Peyer's patch (tissue), 4 donors: ENCODE measurements around the gene PSMC3. TPM values are rescaled to one million over a fixed set of nuclear protein-coding genes. Genes with fewer than 3 reads are reported as not detected.
A peak's percentile ranks its signal among the peaks of the same experiment; 100 is the strongest.

ENCODE experiments used
- DNase-seq, 3 donors: peaks; one replicate each; pipeline ENCODE4 v3.0.0-alpha.2; 2017 to 2019
- H3K27ac ChIP-seq, 4 donors: fragments of 200-600 bp; sonication (generic); one replicate each; pipeline ENCODE4 v1.5.1; 2016 to 2019
- H3K27me3 ChIP-seq, 2 donors: fragments of 200-600 bp; sonication (generic); one replicate each; pipeline ENCODE4 v1.5.1; 2019
- H3K36me3 ChIP-seq, 3 donors: fragments of 200-600 bp; sonication (generic); one replicate each; pipeline ENCODE4 v1.5.1; 2016 to 2019
- H3K4me1 ChIP-seq, 4 donors: fragments of 200-600 bp; sonication (generic); one replicate each; pipeline ENCODE4 v1.5.1; 2016 to 2019
- H3K4me3 ChIP-seq, 4 donors: fragments of 200-600 bp; sonication (generic); 1 replicate in 3 of 4; 2 replicates in 1 of 4; pipeline ENCODE4 v1.5.1; 2016 to 2019; ENCODE audit warnings: mild to moderate bottlenecking in 1 of 4
- H3K9me3 ChIP-seq, 4 donors: fragments of 200-600 bp; sonication (generic); one replicate each; pipeline ENCODE4 v1.5.1; 2016 to 2019; ENCODE audit warnings: mild to moderate bottlenecking in 1 of 4
- POLR2A ChIP-seq, 2 donors: fragments of 450-650 bp; IDR thresholded peaks; one replicate each; pipeline ENCODE4 v1.5.1; 2017; ENCODE audit warnings: antibody characterized with exemption in 2 of 2, mild to moderate bottlenecking in 2 of 2, moderate library complexity in 2 of 2
- total RNA-seq, 4 donors: library from RNA; depleted of rRNA; stranded (reverse); fragments of >200 nt; gene quantifications; one replicate each; pipeline ENCODE4 v1.1.0, GENCODE V29; 2016
- TF ChIP-seq, protein P1 (sequence below), 6 experiments: fragments of 450-650 bp in 4 of 6; fragments of 200-600 bp in 2 of 6; sonication (generic) in 1 of 6; IDR thresholded peaks; one replicate each; pipeline ENCODE4 v1.5.1; 2017 to 2019; ENCODE audit warnings: antibody characterized with exemption in 6 of 6, mild to moderate bottlenecking in 3 of 6, moderate library complexity in 1 of 6

Gene PSMC3
- total RNA-seq, 4 donors from 2014 or later = 47.6 to 121 (median 70.9) TPM

DNA sequence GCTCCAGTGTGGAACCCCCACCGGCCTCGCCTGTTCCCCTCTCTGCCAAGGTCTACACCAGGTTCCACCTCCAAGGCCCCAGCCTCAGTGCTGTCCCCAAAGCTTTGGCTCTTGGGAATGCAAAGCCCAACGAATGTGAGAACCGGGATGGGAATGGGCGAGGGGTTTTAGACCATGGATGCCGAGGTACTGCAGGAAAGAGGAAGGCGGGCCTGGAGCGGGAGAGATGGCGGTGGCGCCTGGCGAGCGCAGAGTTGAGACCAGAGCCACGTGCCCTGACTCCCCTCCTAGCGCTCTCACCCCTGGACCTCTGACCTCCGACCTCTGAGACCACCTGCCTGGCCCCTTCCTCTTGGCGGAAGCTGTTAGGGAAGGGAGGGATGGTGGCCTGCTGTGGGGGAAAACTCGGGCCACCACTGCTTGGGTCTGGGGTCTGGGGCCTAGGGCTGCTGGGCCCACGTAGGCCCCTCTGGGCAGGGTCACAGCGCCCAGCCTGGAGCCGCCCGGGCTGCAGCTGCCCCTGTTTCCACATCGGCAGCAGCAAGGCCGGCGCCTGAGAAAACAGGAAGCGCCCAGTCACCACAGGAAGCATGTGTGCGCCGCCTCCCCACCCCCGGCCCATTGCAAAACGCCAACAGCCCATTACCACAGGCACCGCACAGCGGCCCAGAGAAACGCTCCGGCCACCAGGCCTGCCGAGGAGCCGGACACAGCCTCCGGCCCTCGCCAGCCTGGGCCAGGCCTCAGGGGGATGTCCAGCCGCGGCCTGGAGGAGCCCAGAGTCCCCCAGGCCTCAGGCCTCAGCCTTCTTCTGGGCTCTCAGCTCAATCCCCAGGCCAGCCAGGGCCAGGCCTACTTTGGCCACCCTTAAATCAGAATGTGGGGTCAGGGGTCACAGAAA, 31.7 kb downstream of the PSMC3 start:
- TF ChIP-seq, protein P1, sequence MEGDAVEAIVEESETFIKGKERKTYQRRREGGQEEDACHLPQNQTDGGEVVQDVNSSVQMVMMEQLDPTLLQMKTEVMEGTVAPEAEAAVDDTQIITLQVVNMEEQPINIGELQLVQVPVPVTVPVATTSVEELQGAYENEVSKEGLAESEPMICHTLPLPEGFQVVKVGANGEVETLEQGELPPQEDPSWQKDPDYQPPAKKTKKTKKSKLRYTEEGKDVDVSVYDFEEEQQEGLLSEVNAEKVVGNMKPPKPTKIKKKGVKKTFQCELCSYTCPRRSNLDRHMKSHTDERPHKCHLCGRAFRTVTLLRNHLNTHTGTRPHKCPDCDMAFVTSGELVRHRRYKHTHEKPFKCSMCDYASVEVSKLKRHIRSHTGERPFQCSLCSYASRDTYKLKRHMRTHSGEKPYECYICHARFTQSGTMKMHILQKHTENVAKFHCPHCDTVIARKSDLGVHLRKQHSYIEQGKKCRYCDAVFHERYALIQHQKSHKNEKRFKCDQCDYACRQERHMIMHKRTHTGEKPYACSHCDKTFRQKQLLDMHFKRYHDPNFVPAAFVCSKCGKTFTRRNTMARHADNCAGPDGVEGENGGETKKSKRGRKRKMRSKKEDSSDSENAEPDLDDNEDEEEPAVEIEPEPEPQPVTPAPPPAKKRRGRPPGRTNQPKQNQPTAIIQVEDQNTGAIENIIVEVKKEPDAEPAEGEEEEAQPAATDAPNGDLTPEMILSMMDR (IDR thresholded peaks at IDR 0.05) = no peak
- TF ChIP-seq POLR2A (IDR thresholded peaks at IDR 0.05) = no peak
- Histone ChIP-seq H3K36me3 (no peaks in the 10 kb centered on the region), H3K27me3 (no peaks in the 10 kb centered on the region), H3K9me3 (no peaks in the 10 kb centered on the region), H3K4me3 (peak overlapping the region in 3 of 4 donors; percentile 13 to 32 (median 28)), H3K4me1 (peaks cover 0 to 25% (median 24%) of the 10 kb centered on the region in 4 donors), H3K27ac (peak overlapping the region; percentile 87 to 95 (median 89))
- DNase-seq = peak; percentile 47 to 87 (median 81)

- TF ChIP-seq, protein P1 (IDR thresholded peaks at IDR 0.05) = no peak
- TF ChIP-seq POLR2A (IDR thresholded peaks at IDR 0.05) = no peak
- Histone ChIP-seq H3K36me3 (no peaks in the 10 kb centered on the region), H3K4me1 (peaks cover 0 to 25% (median 24%) of the 10 kb centered on the region in 4 donors), H3K9me3 (no peaks in the 10 kb centered on the region), H3K27ac (peak overlapping the region; percentile 87 to 95 (median 89)), H3K27me3 (no peaks in the 10 kb centered on the region), H3K4me3 (peak overlapping the region in 1 of 4 donors; percentile 32)
- DNase-seq = peak in 1 of 3 donors; percentile 45
Observed at GRCh38 chr11:47394050-47394321, 32.3 kb downstream of the PSMC3 start.

GRCh38 chr11:47393163-47394049, 32.8 kb downstream of the PSMC3 start:
- TF ChIP-seq, protein P1 (IDR thresholded peaks at IDR 0.05) = no peak
- no peak for TF ChIP-seq POLR2A (IDR thresholded peaks at IDR 0.05)
- Histone ChIP-seq H3K4me3 (peak overlapping the region in 1 of 4 donors; percentile 32), H3K4me1 (peaks cover 0 to 25% (median 24%) of the 10 kb centered on the region in 4 donors), H3K27ac (peak overlapping the region; percentile 87 to 95 (median 89)), H3K9me3 (no peaks in the 10 kb centered on the region), H3K36me3 (no peaks in the 10 kb centered on the region), H3K27me3 (no peaks in the 10 kb centered on the region)
- DNase-seq = peak; percentile 42 to 57 (median 50)

GRCh38 chr11:47392546-47393162, 33.6 kb downstream of the PSMC3 start:
- H3K36me3 ChIP-seq = no peaks in the 10 kb centered on the region
- TF ChIP-seq POLR2A (IDR thresholded peaks at IDR 0.05) = no peak
- TF ChIP-seq, protein P1 (IDR thresholded peaks at IDR 0.05) = no peak
- no peaks in the 10 kb centered on the region for H3K9me3 ChIP-seq
- no peak overlapping the region for H3K4me3 ChIP-seq
- H3K27ac ChIP-seq = peak overlapping the region; percentile 87 to 95 (median 89)
- no peaks in the 10 kb centered on the region for H3K27me3 ChIP-seq
- H3K4me1 ChIP-seq = peaks cover 0 to 25% (median 24%) of the 10 kb centered on the region in 4 donors
- DNase-seq = peak in 1 of 3 donors; percentile 44

DNA sequence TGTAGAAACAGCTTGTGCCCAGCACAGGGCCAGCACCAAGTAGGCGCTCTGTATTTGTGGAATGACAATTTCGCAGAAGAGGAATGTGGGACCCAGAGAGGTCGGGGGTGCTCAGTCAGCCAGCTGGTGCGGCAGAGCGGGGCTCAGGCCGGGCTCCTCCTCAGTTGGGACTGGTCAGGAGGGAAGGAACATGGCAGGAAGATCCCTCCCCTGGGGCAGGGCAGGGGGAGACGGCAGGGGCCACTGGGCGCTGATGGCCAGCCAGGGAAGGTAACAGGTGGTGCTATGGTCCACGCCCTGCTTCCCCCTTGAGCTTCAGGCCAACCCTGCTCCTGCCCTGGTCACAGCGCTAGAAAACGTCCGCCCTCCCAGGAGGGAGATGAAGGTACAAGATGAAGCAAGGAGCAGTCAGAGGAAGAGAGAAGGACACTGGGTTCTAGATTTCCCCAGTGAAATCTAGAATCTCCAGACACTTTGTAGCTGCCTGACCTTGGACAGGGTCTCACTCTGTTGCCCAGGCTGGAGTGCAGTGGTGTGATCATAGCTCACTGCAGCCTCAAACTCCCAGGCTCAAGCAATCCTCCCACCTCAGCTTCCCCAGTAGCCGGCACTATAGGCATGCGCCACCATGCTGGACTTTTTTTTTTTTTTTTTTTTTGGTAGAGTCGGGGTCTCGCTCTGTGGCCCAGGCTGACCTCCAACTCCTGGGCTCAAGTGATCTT, 34.4 kb downstream of the PSMC3 start:
- no peaks in the 10 kb centered on the region for H3K9me3 ChIP-seq
- peaks cover 0 to 25% (median 24%) of the 10 kb centered on the region in 4 donors for H3K4me1 ChIP-seq
- DNase-seq = no peak
- no peaks in the 10 kb centered on the region for H3K27me3 ChIP-seq
- H3K36me3 ChIP-seq = no peaks in the 10 kb centered on the region
- TF ChIP-seq POLR2A (IDR thresholded peaks at IDR 0.05) = no peak
- TF ChIP-seq, protein P1 (IDR thresholded peaks at IDR 0.05) = no peak
- H3K27ac ChIP-seq = peak overlapping the region; percentile 10 to 90 (median 38)
- H3K4me3 ChIP-seq = no peak overlapping the region
